CD4-positive, alpha-beta T cell treated with Interleukin-21 for 1 hour (primary cell): ENCODE measurements around the gene KIAA1191.

Source experiments
- DNase-seq: peaks from one replicate; pipeline ENCODE4 v3.0.0-alpha.2; 2020

The KIAA1191 gene

DNA sequence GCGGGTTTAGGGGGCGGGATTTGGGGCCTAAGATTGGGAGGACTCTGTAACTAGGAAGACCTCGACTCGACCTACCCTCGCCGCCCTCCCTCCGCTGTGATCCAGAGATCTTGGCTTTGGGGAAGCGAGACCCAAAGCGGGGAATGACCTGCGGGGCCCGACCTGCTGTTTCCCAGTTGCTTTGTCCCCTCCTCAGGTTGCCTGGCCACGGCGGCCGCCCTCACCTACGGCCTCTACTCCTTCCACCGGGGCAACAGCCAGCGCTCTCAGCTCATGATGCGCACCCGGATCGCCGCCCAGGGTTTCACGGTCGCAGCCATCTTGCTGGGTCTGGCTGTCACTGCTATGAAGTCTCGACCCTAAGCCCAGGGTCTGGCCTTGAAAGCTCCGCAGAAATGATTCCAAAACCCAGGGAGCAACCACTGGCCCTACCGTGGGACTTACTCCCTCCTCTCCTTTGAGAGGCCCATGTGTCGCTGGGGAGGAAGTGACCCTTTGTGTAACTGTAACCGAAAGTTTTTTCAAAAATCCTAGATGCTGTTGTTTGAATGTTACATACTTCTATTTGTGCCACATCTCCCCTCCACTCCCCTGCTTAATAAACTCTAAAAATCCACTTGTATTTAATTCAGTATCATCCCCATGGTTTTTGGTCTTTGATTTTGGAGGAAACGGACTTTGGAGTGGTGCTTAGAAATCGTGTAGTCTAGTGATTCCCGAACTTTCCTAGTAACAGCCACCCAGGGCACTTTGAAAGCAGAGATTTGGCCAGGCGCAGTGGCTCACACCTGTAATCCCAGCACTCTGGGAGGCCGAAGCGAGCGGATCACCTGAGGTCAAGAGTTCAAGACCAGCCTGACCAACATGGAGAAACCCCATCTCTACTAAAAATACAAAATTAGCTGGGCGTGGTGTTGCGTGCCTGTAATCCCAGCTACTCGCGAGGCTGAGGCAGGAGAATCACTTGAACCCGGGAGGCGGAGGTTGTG is 27.9 kb upstream of the KIAA1191 start:
- no peak for DNase-seq

DNA sequence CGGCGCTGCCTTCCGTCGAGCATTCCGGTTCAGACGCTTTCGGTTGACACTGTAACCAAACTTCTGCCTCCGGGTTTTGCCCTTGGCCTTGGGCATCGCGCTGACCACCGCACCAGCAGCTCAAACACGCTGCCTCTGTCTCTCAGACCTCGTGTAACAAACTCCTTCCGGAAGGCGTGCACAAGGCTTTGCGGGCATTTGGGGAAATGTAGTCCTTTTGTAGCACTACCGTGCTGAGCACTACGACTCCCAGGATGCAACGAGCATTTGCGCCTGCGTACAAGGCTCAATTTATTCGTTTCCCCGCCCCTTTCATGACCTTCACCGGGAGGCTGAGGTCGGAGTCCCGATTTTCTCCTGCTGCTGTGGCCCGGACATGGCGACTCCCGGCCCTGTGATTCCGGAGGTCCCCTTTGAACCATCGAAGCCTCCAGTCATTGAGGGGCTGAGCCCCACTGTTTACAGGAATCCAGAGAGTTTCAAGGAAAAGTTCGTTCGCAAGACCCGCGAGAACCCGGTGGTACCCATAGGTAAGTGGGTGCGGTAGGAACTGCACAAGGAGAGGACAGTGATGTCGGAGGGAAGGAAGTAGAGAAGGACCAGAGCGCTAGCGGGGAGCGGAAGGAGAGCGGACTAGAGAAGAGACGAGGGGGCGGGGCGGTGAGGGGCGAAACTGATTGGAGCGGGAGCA is 27.0 kb upstream of the KIAA1191 start, which contains the start of the genes HIGD2A and NOP16:
Gene HIGD2A (plus strand): TSS at position 308 of the 691 bp plus-strand sequence. CDS start 69 bp downstream, at position 377.
Gene NOP16 (minus strand): TSS at position 155 of the 691 bp plus-strand sequence. CDS start 59 bp downstream, at position 96.
- peak; percentile 99 for DNase-seq

DNA sequence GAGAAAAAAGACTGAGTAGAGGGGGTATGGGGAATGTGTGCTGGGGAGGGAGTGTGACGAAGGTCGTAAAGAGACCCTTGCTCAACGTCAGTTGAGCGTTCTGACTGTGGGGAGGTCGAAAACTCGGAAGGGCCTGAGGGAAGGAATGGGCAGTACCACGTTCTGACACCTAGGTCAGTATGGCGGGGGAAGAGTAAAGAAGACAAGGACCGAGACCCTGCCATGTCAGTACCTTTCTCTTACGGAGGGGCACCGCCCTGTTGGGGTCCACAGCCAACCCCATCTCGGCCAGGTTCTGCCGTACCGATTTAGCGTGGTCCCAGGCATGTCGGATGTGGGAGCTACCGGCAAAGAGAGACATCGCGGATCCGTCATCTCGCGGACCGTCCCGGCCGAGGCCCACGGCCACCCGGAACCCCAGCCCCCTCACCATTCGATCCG is 26.5 kb upstream of the KIAA1191 start:
- no peak for DNase-seq

DNA sequence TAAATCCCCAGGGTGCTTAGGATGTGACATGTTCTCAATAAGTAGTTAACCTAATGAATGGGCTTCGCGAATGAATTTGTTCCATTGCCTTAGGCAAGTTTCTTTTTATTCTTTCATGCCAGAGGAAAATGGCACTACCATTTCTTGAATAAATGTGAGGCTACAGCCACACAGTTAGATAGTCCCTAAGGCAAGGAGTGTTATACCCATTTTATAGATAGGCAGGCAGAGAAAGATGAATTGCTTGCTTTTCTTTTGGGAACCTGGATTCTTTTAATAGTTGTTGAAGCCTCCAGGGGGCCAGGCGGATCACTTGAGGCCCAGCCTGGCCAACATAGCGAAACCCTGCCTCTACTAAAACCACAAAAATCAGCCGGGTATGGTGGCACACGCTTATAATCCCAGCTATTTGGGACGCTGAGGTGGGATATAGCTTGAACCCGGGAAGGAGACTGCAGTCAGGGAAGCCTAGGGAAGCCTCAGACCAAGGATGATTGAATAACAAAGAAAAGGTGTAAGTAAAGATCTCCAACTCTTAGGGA is 25.9 kb upstream of the KIAA1191 start:
- no peak for DNase-seq

DNA sequence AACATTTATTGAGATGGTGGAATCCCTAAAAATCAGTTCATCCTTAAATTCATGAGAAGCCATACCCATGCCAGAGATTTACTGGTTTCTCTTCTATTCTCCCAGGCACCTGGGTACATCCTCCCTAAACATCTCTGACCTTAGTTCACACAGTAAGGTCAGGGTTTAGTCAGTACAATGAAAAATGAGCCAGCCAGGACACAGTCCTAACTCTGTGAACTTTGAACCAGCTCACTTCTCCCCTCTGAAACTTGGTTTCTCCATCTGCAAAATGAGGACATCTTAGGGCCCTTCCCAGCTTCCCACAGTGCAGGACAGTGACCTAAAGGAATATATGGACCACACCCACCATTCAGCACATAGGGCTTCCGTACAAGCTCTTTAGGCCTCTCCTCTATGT is 24.9 kb upstream of the KIAA1191 start:
- DNase-seq: no peak

DNA sequence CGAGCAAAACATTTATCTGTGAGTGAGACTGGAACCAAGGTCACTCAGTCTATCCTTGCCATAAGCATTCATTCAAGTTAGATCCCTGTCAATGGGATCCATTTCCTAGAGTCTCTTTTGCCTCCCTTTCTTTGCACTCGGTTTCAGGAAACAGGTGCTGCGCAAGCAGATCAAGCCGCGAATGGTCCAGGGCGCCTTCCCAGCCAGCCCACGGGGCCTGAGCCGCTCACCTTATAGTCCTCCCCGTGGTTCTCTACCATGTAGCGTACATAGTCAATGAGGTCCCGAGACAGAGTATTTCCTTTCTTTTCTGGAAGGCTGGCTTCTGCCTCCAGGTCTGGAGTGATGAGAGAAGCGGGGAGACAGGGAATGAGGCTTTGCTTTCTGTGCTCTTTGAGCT is 23.4 kb upstream of the KIAA1191 start:
- DNase-seq: no peak

DNA sequence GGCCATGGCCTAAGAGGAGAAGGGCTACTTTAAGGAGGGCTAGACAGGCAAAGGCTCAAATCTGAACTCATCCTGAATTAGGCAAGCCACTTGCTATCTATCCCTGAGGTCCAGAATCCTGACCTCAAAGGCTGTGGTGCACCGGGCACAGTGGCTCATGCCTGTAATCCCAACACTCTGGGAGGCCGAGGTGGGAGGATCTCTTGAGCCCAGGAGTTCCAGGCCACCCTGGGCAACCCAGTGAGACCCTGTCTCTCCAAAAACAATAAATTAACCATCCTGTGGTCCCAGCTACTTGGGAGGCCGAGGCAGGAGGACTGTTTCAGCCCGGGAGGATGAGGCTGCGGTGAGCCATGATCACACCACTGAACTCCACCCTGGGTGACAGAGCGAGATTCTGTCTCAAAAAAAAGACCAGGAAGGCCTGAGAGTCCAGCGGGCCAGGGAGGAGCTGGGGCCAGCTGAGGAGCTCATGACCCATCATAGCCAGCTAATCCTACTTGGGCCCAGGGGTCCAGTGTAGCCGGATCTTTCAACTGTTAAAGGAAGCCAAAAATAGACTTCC is 22.9 kb upstream of the KIAA1191 start:
- no peak for DNase-seq

DNA sequence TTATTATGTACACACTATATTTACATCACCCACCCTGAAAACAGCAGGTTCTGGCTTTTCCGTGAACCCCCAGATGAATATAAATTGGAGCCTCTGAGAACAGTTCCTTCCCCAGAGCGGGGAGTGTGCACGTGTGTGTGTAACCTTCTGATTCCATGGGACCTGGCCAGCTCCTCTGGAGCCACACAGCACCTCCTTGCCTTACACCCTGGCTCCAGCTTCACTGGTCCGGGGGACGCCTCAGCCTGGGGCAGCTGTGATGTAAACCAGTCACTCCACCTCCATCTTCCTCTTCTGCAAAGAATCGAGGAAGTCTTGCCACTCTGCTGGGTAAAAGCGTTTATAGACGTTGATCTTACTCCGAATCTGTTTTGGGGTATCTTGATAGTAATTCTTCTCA is 22.4 kb upstream of the KIAA1191 start:
- DNase-seq: no peak

DNA sequence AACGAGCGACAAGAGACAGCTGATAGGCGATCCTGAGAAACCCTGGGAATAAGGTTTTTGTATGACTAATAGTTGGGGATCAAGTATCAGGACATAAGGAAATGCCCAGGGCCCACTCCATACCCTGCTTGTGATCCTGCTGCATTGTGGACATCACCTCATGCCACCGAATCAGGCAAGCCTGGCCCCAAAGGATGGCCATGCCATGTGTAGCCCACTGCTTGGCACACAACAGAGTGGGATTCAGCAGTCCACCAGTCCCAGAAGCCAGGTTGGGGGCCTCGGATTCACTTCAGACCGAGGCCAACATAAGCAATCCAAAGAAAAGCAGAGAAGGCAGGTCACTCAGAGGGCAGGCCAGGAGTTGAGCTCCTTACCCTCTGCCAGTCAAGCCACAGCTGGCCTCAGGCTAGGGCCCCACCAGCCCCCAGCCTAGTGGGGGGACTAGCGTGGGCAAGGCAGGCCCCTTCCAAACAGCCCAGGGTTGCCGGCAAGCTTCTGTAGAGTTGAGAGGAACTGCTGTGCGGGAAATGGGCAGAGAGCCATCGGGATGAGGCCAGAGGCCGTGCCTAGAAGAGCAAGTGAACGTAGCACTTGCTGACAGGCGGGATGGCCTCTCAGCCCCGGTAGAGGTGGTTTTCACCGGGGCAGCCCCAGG is 21.8 kb upstream of the KIAA1191 start:
- no peak for DNase-seq

DNA sequence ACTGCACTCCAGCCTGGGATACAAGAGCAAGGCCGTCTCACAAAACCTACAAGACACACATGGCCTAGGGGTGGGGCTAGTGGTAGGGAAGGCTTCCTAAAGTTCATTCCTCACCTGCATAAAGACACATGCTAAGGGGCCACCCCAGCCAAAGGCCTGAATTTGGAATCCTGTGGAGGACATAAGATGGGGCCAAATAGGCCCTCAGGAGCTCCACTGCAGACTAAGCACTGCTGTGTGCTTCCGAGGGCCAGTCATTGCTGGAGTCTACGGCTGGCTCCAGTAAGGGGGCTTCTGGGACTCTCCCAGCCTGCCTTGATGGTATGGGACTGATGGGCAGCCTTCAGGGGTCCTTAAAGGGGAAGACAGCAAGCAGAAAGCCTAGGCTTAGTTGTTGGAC is 21.2 kb upstream of the KIAA1191 start:
- DNase-seq: no peak

DNA sequence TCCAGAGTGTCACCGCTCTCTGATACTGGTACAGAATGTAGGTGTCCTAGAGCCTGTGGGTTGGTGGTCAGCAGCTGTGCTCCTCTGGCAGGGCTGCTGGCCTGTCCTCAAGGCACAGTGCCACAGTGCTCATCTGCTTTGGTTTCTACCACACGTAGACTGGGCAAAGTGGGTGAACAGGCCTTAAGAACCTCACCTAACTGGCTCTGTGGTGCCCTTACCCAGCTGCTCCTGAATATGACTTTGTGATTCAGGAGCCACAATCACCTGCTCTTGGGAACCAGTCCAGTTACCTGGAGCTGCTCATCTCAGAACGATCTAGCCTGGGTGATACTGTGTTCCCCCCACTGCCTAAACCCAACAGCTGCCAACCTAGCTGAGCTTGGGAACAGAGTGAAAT is 20.4 kb upstream of the KIAA1191 start:
- DNase-seq: no peak

DNA sequence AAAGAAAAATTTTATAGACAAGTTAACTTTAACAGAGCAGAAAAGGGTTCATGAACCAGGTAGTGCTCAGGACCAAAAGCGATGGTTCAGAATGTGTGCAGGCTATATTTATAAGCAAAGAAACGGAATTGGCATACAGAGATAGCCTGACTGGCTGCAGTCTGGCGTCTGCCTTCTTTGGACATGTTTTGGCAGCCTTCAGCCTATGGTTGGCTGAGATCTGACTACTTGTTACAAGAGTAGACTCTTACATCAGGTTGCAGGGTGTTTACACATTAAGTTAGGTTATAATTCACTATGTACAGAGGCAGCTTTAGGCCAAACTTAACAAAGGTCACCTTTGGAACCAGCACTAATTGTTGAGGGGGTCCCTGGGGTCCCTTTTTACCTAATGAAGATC is 19.9 kb upstream of the KIAA1191 start:
- DNase-seq: no peak

DNA sequence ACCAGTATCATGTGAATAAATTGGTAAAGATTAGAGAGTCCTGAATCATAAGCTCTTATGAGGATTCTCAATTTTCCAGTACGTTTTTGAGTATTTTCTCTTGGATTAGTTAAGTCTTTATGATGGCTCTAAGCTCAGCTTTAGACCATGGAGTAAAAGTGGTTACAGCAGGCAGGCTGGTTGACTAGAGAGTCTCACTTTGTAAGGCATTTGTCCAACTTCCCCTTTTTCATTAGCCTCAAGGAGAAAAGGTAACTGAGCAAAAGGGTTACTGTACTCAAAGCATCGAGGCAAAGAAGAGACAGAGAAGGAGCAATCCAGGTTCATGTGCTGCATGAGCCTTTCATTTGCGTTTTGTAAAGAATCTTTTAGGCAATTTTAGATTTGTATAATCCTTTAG is 18.3 kb upstream of the KIAA1191 start:
- no peak for DNase-seq

DNA sequence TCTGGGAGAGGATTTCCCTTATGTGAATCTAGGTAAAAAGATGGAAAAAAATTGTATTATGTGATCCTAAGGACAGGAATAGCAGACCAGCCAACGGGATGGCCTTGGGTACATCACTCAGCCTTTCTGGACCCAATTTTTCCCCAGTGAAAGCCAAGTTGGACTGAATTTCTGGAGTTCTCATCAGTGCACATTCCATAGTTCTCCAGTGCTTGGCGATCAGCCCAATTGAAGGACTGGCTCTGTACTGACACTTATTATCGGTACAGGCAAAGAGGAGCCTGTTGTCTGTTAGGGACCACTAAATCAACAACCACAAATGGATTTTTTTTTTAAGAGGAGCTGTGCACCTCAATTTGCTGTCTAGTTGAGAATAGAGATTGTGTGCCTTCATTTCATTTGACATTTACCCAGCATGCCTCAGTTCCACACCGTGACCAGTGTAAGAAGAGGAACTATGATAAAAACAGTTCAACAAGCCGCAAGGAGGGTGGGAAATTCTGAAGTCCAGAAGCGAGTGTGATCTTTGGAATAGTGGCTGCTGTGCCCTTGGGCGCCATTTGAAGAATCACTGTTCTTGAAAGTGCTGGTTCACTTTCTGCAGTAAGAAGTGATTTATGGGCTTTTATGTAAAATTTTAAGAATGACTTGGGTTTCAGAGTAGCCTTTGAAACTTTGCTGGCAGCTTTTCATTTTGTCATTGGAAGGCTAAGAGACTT is 11.7 kb upstream of the KIAA1191 start:
- DNase-seq: no peak

DNA sequence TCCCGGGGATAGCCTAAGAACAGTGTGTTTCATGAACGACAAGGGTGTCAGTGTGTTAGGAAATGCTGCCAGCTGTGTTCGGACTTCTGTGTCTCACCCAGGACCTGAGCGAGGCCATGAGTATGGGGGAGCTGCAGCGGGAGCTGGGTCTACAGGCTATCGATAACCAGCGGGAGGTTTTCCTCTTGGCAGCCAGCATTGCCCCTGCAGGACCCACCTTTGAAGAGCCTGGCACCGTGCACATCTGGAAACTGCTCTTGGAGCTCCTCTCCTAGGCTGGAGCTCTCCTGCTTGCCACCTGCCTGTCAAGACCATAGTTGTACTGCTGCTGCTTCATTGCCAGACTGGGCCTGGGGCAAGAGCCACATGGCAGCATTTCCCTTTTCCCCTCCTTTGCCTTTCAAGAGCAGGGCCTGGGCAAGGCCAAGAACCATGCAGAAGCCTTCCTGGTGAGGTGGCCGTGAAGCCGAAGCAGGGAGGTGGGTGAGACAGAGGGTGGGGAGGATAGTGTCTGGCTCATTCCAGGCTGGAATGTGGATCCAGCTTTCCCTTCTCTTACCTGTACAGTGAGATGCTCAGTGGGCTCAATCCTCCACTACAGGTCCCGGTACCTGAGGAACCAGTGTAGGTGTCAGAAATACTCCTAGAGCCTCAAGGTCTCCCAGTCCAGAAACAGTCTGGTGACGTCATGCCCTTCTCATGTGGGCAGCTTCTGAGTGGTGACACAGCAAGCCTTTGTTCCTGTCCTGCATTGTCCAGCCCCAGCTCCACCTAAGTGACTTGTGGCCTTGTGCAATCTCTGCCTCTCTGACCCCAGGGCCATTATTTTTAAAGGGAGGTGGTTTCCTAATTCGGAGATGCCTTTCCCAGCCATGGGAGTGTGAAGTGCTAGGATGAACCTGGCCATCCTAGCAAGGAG is 10.3 kb upstream of the KIAA1191 start:
- DNase-seq: no peak

DNA sequence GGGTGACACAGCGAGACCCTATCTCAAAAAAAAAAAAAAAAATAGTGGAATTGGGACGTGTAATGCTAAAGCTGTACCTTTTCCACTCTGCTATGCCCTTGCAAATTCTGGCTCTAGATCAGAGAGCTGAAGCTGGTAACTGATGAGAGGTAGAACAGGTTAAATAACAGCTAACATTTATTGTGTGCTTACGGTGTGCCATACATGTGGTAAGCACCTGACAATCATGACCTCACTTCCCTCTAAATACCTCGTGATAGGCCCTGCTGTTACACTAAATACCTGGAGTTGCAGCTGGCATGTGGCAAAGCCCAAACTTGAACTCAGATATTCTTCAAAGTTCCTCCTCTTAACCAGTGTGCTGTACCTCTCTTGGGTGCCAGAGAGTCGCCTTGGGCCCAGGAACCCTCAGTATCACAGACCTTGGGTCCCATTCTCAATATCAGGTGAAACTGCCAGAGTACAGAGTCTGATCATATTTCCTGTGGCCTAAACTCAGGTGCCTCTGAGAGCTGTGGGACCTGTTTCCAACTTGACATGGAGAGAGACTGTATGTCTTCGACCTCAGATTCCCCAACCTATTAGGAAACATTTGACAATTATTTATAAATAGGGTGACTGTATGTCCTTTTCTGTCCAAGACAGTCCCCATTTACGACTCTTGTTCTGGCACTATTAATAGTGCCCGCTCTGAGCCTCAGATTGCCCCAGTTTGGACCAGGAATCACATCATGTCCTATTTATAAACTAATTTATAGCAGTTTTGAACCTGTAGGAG is 8.6 kb upstream of the KIAA1191 start:
- no peak for DNase-seq

DNA sequence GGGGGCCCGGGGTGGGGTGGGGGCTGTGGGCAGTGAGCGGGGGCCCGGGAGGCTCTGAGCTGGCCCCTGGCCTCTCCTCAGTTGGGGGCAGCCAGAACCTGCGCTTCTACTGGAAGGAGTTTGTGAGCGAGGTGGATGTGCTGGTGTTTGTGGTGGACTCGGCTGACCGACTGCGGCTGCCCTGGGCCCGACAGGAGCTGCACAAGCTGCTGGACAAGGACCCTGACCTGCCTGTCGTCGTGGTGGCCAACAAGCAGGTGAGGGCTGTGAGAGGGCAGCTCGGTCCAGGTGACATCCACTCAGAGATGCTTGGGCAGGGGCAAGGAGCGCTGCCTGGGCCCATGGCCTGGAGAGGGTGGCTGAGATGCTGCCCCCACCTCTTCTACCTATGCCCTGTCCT is 7.2 kb upstream of the KIAA1191 start:
- no peak for DNase-seq

DNA sequence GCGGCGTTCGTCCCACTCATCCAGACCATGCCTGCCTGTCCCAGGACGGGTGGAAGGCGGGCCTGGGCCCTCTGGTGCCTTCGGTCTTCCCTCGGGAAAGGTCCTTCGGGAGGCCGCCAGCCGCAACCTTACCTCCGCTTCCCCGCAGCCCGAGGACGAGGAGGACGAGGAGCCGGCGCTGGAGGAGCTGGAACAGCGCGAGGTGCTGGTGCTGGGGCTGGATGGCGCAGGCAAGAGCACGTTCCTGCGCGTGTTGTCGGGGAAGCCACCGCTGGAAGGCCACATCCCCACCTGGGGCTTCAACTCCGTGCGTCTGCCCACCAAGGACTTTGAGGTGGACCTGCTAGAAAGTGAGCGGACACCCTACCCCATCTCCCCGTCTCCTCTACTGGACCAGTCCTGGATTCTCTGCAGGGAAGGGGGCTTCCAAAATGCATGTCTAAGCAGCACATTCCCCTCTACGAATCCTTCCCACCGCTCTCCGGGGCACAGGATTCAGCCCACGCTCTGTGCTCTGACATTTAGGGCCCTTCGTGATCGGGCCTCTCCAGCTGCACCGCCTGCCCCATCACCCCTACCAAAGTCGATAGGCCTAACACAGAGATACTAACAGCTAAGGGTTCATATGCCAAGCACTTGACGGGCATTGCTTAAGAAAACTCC is 4.8 kb upstream of the KIAA1191 start:
- DNase-seq: no peak
